ENCODE results near the gene LTF. TPM values are rescaled to one million over a fixed set of nuclear protein-coding genes. Genes with fewer than 3 reads are reported as not detected.

Gene LTF
- polyA plus RNA-seq, 1 donor from 2014 or later: not detected

DNA sequence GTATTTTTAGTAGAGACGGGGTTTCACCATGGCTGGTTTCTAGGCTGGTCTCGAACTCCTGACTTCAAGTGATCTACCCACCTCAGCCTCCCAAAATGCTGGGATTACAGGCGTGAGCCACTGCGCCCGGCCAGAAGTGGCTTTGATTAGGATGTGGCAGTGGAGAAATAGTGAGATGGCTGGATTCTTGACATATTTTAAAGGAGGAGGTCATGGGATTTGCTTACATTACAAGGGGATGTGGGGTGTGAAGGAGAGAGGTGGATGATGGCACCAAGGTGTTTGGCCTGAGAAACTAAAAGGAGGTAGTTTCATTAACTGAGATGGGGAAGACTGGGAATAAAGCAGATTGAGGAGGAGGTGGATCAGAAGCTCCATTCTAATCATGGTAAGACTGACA, 15.0 kb upstream of the LTF start:
- no peak overlapping the region for H3K4me2 ChIP-seq (ENCODE audit: low read length)
- H4K20me1 ChIP-seq (ENCODE audit: insufficient read depth): no peaks in the 10 kb centered on the region
- TF ChIP-seq EP300 (conservative IDR thresholded peaks at IDR 0.05; ENCODE audit: poor library complexity, severe bottlenecking): no peak
- no peak for TF ChIP-seq EZH2 (IDR thresholded peaks at IDR 0.05; ENCODE audit: borderline replicate concordance, insufficient read depth, low read length, poor library complexity, severe bottlenecking)
- no peak for TF ChIP-seq MXI1 (conservative IDR thresholded peaks at IDR 0.05; ENCODE audit: poor library complexity, severe bottlenecking)
- TF ChIP-seq CTCF (IDR thresholded peaks at IDR 0.05; ENCODE audit: poor library complexity, severe bottlenecking): no peak
- no peak for TF ChIP-seq SMC3 (conservative IDR thresholded peaks at IDR 0.05; ENCODE audit: poor library complexity)
- no peak for TF ChIP-seq RAD21 (conservative IDR thresholded peaks at IDR 0.05)
- H3K9me3 ChIP-seq (ENCODE audit: low read length): no peaks in the 10 kb centered on the region
- H3K9ac ChIP-seq (ENCODE audit: low read length): no peak overlapping the region
- H3K9me2 ChIP-seq (ENCODE audit: insufficient read depth, low read length): no peaks in the 10 kb centered on the region
- no peak overlapping the region for H3K27ac ChIP-seq (ENCODE audit: low read length)
- no peak overlapping the region for H2AFZ ChIP-seq (ENCODE audit: low read depth, low read length)
- no peaks in the 10 kb centered on the region for H3F3A ChIP-seq (ENCODE audit: insufficient read depth, low read length, poor library complexity, severe bottlenecking)
- H3K4me3 ChIP-seq (ENCODE audit: low read length): no peak overlapping the region
- H3K27me3 ChIP-seq (ENCODE audit: insufficient read depth, low read depth, low read length): no peaks in the 10 kb centered on the region
- no peaks in the 10 kb centered on the region for H3K36me3 ChIP-seq (ENCODE audit: insufficient read depth, low read length)
- no peaks in the 10 kb centered on the region for H3K79me2 ChIP-seq (replicated peaks; ENCODE audit: insufficient read depth, low read length)

DNA sequence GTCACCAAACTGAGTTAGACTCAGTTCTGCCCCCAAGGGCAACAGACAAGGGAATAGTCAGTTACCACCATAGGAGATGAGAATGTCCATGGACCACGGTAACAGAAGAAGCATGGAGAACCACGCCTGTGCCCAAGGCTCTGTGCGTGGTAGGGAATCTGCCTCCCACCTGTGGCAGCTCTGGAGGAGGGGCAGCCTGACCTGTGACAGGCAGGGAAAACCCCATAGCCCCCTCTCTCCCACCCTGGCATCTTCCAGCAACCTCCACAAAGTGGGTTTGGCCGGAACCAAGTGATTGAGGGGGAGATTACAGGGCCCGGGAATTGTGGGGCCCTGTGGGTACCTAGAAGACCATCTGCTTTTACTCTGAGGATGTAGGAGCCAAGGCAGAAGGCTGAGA, 14.3 kb upstream of the LTF start:
- H3K27ac ChIP-seq (ENCODE audit: low read length): no peak overlapping the region
- no peaks in the 10 kb centered on the region for H3K27me3 ChIP-seq (ENCODE audit: insufficient read depth, low read depth, low read length)
- H3K9me3 ChIP-seq (ENCODE audit: low read length): no peaks in the 10 kb centered on the region
- no peaks in the 10 kb centered on the region for H3K79me2 ChIP-seq (replicated peaks; ENCODE audit: insufficient read depth, low read length)
- H3K9ac ChIP-seq (ENCODE audit: low read length): no peak overlapping the region
- no peak for TF ChIP-seq EZH2 (IDR thresholded peaks at IDR 0.05; ENCODE audit: borderline replicate concordance, insufficient read depth, low read length, poor library complexity, severe bottlenecking)
- TF ChIP-seq MXI1 (conservative IDR thresholded peaks at IDR 0.05; ENCODE audit: poor library complexity, severe bottlenecking): no peak
- TF ChIP-seq RAD21 (conservative IDR thresholded peaks at IDR 0.05): no peak
- no peak for TF ChIP-seq CTCF (IDR thresholded peaks at IDR 0.05; ENCODE audit: poor library complexity, severe bottlenecking)
- TF ChIP-seq REST (IDR thresholded peaks at IDR 0.05; ENCODE audit: borderline replicate concordance): no peak
- H3K4me2 ChIP-seq (ENCODE audit: low read length): no peak overlapping the region
- H3K9me2 ChIP-seq (ENCODE audit: insufficient read depth, low read length): no peaks in the 10 kb centered on the region
- no peaks in the 10 kb centered on the region for H3K36me3 ChIP-seq (ENCODE audit: insufficient read depth, low read length)
- H4K20me1 ChIP-seq (ENCODE audit: insufficient read depth): no peaks in the 10 kb centered on the region
- H3K4me3 ChIP-seq (ENCODE audit: low read length): no peak overlapping the region
- no peaks in the 10 kb centered on the region for H3F3A ChIP-seq (ENCODE audit: insufficient read depth, low read length, poor library complexity, severe bottlenecking)
- H2AFZ ChIP-seq (ENCODE audit: low read depth, low read length): no peak overlapping the region
